Sigmoid colon (tissue), 4 donors: ENCODE results near the gene CD58.
"Not testable (repeated sequence)": the region's sequence is repeated elsewhere in the genome, so short reads cannot be mapped to it uniquely, and the experiment has no call there.

Source experiments
- EP300 ChIP-seq, 4 donors: sonication (generic); formaldehyde crosslinking; IDR thresholded peaks; one replicate each; pipeline ENCODE4 v1.6.1; 2017; ENCODE audit warnings: antibody characterized with exemption in 4 of 4
- POLR2A ChIP-seq, 2 donors: fragments of 450-650 bp; IDR thresholded peaks; one replicate each; pipeline ENCODE4 v1.6.1; 2016; ENCODE audit warnings: antibody characterized with exemption in 2 of 2, mild to moderate bottlenecking in 2 of 2, moderate library complexity in 2 of 2
- POLR2AphosphoS5 ChIP-seq, 4 donors: sonication (generic); formaldehyde crosslinking; IDR thresholded peaks; one replicate each; pipeline ENCODE4 v1.6.1; 2017; ENCODE audit warnings: antibody characterized with exemption in 4 of 4
- TF ChIP-seq, protein P1 (sequence below), 4 experiments: fragments of 450-650 bp in 3 of 4; fragments of 200-600 bp in 1 of 4; IDR thresholded peaks; one replicate each; pipeline ENCODE4 v1.5.1; 2016 to 2019; ENCODE audit warnings: antibody characterized with exemption in 4 of 4, mild to moderate bottlenecking in 3 of 4, moderate library complexity in 2 of 4

- TF ChIP-seq, protein P1, sequence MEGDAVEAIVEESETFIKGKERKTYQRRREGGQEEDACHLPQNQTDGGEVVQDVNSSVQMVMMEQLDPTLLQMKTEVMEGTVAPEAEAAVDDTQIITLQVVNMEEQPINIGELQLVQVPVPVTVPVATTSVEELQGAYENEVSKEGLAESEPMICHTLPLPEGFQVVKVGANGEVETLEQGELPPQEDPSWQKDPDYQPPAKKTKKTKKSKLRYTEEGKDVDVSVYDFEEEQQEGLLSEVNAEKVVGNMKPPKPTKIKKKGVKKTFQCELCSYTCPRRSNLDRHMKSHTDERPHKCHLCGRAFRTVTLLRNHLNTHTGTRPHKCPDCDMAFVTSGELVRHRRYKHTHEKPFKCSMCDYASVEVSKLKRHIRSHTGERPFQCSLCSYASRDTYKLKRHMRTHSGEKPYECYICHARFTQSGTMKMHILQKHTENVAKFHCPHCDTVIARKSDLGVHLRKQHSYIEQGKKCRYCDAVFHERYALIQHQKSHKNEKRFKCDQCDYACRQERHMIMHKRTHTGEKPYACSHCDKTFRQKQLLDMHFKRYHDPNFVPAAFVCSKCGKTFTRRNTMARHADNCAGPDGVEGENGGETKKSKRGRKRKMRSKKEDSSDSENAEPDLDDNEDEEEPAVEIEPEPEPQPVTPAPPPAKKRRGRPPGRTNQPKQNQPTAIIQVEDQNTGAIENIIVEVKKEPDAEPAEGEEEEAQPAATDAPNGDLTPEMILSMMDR (IDR thresholded peaks at IDR 0.05), result not testable (repeated sequence)
- not testable (repeated sequence) for TF ChIP-seq POLR2A, EP300, POLR2AphosphoS5 (IDR thresholded peaks at IDR 0.05)
These were observed 49.6 kb upstream of the CD58 start for GRCh38 chr1:116620392-116620791.
